NT2/D1 (cell line): ENCODE measurements around the gene TMEM97.

Experiments
- SUZ12 ChIP-seq: IDR thresholded peaks from 2 replicates; pipeline ENCODE4 v1.6.1; 2011; ENCODE audit not compliant: insufficient read length, insufficient read depth; ENCODE audit errors: extremely low read depth
- YY1 ChIP-seq: IDR thresholded peaks from 2 replicates; pipeline ENCODE4 v1.6.1; 2011; ENCODE audit not compliant: insufficient read length, insufficient read depth

GRCh38 chr17:28370035-28370743 is 51.2 kb downstream of the TMEM97 start, which contains the start of gene VTN:
- TF ChIP-seq YY1 (no peak), SUZ12 (no peak)
